Upper lobe of left lung (tissue), 4 donors: ENCODE data around the gene INTS6.

Source experiments
- CTCF ChIP-seq, 6 experiments: fragments of 450-650 bp in 4 of 6; fragments of 200-600 bp in 2 of 6; sonication (generic) in 2 of 6; IDR thresholded peaks; one replicate each; pipeline ENCODE4 v1.5.1; 2016 to 2019; ENCODE audit warnings: antibody characterized with exemption in 6 of 6
- POLR2A ChIP-seq, 4 donors: fragments of 450-650 bp; IDR thresholded peaks; one replicate each; pipeline ENCODE4 v1.5.1; 2016 to 2017; ENCODE audit warnings: antibody characterized with exemption in 4 of 4, mild to moderate bottlenecking in 2 of 4

DNA sequence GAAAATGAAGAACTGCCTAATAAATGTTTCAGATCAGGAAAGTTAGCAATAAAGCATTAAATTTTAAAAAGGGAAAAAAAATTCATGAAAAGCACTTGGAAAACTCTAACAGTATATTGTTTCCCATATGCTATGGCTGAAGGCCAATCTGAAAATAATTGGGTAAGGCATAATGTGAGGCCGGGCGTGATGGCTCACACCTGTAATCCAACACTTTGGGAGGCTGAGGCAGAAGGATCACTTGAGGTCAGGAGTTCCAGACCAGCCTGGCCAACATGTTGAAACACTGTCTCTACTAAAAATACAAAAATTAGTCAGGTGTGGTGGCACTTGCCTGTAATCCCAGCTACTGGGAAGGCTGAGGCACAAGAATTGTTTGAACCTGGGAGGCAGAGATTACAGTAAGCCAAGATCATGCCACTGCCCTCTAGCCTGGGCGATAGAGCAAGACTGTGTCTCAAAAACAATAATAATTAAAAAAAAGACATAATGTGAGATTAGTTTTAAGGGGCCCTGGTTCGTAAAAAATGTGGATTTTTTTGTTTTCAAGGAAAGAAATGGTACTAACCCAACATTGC, 15.2 kb downstream of the INTS6 start:
- TF ChIP-seq POLR2A (IDR thresholded peaks at IDR 0.05): no peak
- no peak for TF ChIP-seq CTCF (IDR thresholded peaks at IDR 0.05)
